CD14-positive monocyte (primary cell): ENCODE measurements around the gene MT1B. TPM values are rescaled to one million over a fixed set of nuclear protein-coding genes. Genes with fewer than 3 reads are reported as not detected.

Source experiments
- DNase-seq, 3 donors: peaks; one replicate each; pipeline ENCODE4 v3.0.0-alpha.2; 2011 to 2022
- H2AFZ ChIP-seq: 2 replicates; pipeline ENCODE4 v1.6.0; 2012; ENCODE audit warnings: mild to moderate bottlenecking, low read depth, low read length, inconsistent platforms; ENCODE audit not compliant: insufficient read depth, poor library complexity, severe bottlenecking
- H3K27ac ChIP-seq, 2 donors: 1 replicate in 1 of 2; 2 replicates in 1 of 2; pipeline ENCODE4 v1.5.1; 2012 to 2013; ENCODE audit warnings: low read length in 2 of 2, control low read depth in 1 of 2, inconsistent platforms in 1 of 2, low read depth in 1 of 2, mild to moderate bottlenecking in 1 of 2
- H3K27me3 ChIP-seq, 2 donors: one replicate each; pipeline versions ENCODE4 v1.6.0 to v1.6.1; 2011 to 2013; ENCODE audit warnings: low read length in 2 of 2; ENCODE audit not compliant: control insufficient read depth in 2 of 2, insufficient read depth in 2 of 2
- H3K36me3 ChIP-seq, 2 donors: replicated peaks in 1 of 2; 1 replicate in 1 of 2; 2 replicates in 1 of 2; pipeline versions ENCODE4 v1.5.1 to v1.6.1; 2012 to 2013; ENCODE audit warnings: low read length in 2 of 2, control low read depth in 1 of 2, inconsistent platforms in 1 of 2, mild to moderate bottlenecking in 1 of 2; ENCODE audit not compliant: insufficient read depth in 2 of 2, control insufficient read depth in 1 of 2
- H3K4me1 ChIP-seq, 2 donors: 1 replicate in 1 of 2; 2 replicates in 1 of 2; pipeline versions ENCODE4 v1.5.1 to v1.6.1; 2012 to 2013; ENCODE audit warnings: low read length in 2 of 2, control low read depth in 1 of 2, inconsistent platforms in 1 of 2, mild to moderate bottlenecking in 1 of 2, moderate library complexity in 1 of 2; ENCODE audit not compliant: insufficient read depth in 2 of 2, control insufficient read depth in 1 of 2
- H3K4me2 ChIP-seq: replicated peaks from 2 replicates; pipeline ENCODE3; 2012; ENCODE audit warnings: low read length, moderate library complexity, mild to moderate bottlenecking; ENCODE audit not compliant: poor library complexity, severe bottlenecking; ENCODE audit errors: extremely low read depth
- H3K4me3 ChIP-seq, 3 experiments: fragments of 200-600 bp in 1 of 3; sonication (generic) in 1 of 3; replicated peaks in 1 of 3; 1 replicate in 2 of 3; 2 replicates in 1 of 3; pipeline ENCODE4 v1.5.1; 2011 to 2013; ENCODE audit warnings: low read length in 3 of 3, mild to moderate bottlenecking in 3 of 3, control low read depth in 2 of 3, low read depth in 2 of 3, inconsistent platforms in 1 of 3, moderate library complexity in 1 of 3
- H3K79me2 ChIP-seq: 2 replicates; pipeline ENCODE4 v1.6.0; 2012; ENCODE audit warnings: mild to moderate bottlenecking, control low read depth, inconsistent platforms, low read length, moderate library complexity; ENCODE audit not compliant: insufficient read depth
- H3K9ac ChIP-seq: 2 replicates; pipeline ENCODE4 v1.6.0; 2017; ENCODE audit warnings: low read length, mild to moderate bottlenecking; ENCODE audit not compliant: insufficient read depth, poor library complexity, severe bottlenecking
- H3K9me3 ChIP-seq, 2 donors: replicated peaks in 1 of 2; 1 replicate in 1 of 2; 2 replicates in 1 of 2; pipeline versions ENCODE4 v1.5.1 to v1.6.1; 2012 to 2013; ENCODE audit warnings: low read length in 2 of 2, control low read depth in 1 of 2; ENCODE audit not compliant: control insufficient read depth in 1 of 2, insufficient read depth in 1 of 2
- H4K20me1 ChIP-seq: 2 replicates; pipeline ENCODE4 v1.6.0; 2012; ENCODE audit warnings: mild to moderate bottlenecking, low read length, control low read depth, moderate library complexity; ENCODE audit not compliant: insufficient read depth
- H3K27ac Mint-ChIP-seq, 7 donors: one replicate each; pipeline ENCODE4 v1.8.0; 2020; ENCODE audit warnings: mild to moderate bottlenecking in 7 of 7, mixed read lengths in 7 of 7, moderate library complexity in 6 of 7, inconsistent platforms in 2 of 7
- H3K27me3 Mint-ChIP-seq, 3 donors: one replicate each; pipeline ENCODE4 v1.8.0; 2021 to 2022; ENCODE audit warnings: low read depth in 3 of 3, mild to moderate bottlenecking in 3 of 3, mixed read lengths in 3 of 3, moderate library complexity in 3 of 3, inconsistent platforms in 1 of 3
- H3K36me3 Mint-ChIP-seq, 2 donors: one replicate each; pipeline ENCODE4 v1.8.0; 2020; ENCODE audit warnings: mixed read lengths in 2 of 2, inconsistent platforms in 1 of 2, mild to moderate bottlenecking in 1 of 2
- H3K4me1 Mint-ChIP-seq: one replicate; pipeline ENCODE4 v1.8.0; 2020; ENCODE audit warnings: mild to moderate bottlenecking, mixed read lengths
- H3K4me3 Mint-ChIP-seq, 2 donors: one replicate each; pipeline ENCODE4 v1.8.0; 2020; ENCODE audit warnings: mild to moderate bottlenecking in 2 of 2, mixed read lengths in 2 of 2, moderate library complexity in 1 of 2
- H3K9me3 Mint-ChIP-seq, 7 donors: one replicate each; pipeline ENCODE4 v1.8.0; 2020 to 2022; ENCODE audit warnings: mixed read lengths in 7 of 7, mild to moderate bottlenecking in 6 of 7, moderate library complexity in 6 of 7, inconsistent platforms in 2 of 7
- WGBS: methylation state at CpG from one replicate; pipeline ENCODE4 v1.1.5; 2013; ENCODE audit warnings: missing lambda C conversion rate; ENCODE audit not compliant: insufficient coverage; 5-methylcytosine and 5-hydroxymethylcytosine counted together
- intact Hi-C, 2 donors: fragments of 100-400 bp; cut with micrococcal nuclease; formaldehyde crosslinking; loops; one replicate each; pipeline versions ENCODE4 v1.15.0 to v1.15.1; 2023
- polyA plus RNA-seq, 3 donors: library from polyadenylated mRNA; depleted of rRNA in 1 of 3; unstranded in 2 of 3; stranded (reverse) in 1 of 3; fragments of 300-500 nt in 2 of 3; fragments of >200 nt in 1 of 3; fragmentation: Illumina TruSeq in 2 of 3; gene quantifications; 1 replicate in 2 of 3; 2 replicates in 1 of 3; pipeline ENCODE4 v1.2.3, GENCODE V29; 2012 to 2021
- TF ChIP-seq, protein P1 (sequence below): fragments of 200-600 bp; IDR thresholded peaks from one replicate; pipeline ENCODE4 v1.8.0; 2022; ENCODE audit warnings: antibody characterized with exemption, mild to moderate bottlenecking

Gene MT1B
- polyA plus RNA-seq, 3 donors = not detected

DNA sequence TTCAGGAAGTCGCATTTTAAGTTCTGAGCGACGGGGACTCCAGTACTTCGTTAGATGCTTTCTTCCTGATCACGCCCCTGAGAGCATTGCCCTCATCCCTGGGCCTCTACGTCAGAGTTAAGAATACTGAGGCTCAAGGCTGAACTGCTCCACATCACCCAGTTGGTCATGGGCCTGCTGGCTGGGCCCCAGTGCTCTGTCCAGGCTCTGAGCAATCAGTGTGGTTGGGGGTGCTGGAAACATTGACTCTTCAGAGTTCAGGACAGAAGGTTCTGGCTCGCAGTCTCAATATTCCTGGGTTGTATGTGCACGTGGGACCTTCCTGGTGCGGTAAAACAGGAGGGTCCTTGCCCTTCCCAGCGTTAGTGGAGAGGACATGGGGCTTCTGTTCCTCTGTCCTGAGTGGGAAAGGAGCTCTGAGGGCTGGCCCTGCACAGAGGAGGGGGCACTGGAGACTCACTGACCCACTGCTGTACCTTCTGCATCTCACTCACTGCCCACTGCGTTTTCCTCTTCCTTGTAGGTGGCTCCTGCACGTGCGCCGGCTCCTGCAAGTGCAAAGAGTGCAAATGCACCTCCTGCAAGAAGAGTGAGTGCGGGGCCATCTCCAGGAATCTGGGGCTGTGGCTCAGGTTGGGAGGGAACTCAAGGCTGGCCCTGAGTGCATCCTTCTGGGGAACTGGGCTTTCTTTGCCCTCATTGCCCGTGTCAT, 25.6 kb upstream of the MT1B start:
- Histone ChIP-seq H3K36me3 (no peaks in the 10 kb centered on the region), H3K4me3 (peak overlapping the region; percentile 63 to 93 (median 73)), H4K20me1 (no peaks in the 10 kb centered on the region), H3K9me3 (no peaks in the 10 kb centered on the region), H3K79me2 (no peaks in the 10 kb centered on the region), H3K9ac (peak overlapping the region; percentile 69), H2AFZ (peak overlapping the region; percentile 96), H3K27ac (peak overlapping the region in 1 of 2 donors; percentile 68), H3K4me1 (peaks cover 16 to 22% of the 10 kb centered on the region in 2 donors), H3K4me2 (peak overlapping the region; percentile 98), H3K27me3 (peaks cover 6 to 55% of the 10 kb centered on the region in 2 donors)
- Mint-ChIP-seq H3K4me1 (peaks cover 27% of the 10 kb centered on the region), H3K9me3 (peaks cover 0 to 7% (median 0%) of the 10 kb centered on the region in 7 donors), H3K36me3 (peaks cover 0 to 5% of the 10 kb centered on the region in 2 donors), H3K27me3 (peaks cover 48 to 68% (median 61%) of the 10 kb centered on the region in 3 donors), H3K4me3 (peak overlapping the region; percentile 93 to 98), H3K27ac (peak overlapping the region in 4 of 7 donors; percentile 71 to 84 (median 78))
- WGBS = 16% methylated on average over 9 of the region's 16 CpGs
- peak in 1 of 3 donors; percentile 40 for DNase-seq
- intact Hi-C loops = no loop called here
- TF ChIP-seq, protein P1, sequence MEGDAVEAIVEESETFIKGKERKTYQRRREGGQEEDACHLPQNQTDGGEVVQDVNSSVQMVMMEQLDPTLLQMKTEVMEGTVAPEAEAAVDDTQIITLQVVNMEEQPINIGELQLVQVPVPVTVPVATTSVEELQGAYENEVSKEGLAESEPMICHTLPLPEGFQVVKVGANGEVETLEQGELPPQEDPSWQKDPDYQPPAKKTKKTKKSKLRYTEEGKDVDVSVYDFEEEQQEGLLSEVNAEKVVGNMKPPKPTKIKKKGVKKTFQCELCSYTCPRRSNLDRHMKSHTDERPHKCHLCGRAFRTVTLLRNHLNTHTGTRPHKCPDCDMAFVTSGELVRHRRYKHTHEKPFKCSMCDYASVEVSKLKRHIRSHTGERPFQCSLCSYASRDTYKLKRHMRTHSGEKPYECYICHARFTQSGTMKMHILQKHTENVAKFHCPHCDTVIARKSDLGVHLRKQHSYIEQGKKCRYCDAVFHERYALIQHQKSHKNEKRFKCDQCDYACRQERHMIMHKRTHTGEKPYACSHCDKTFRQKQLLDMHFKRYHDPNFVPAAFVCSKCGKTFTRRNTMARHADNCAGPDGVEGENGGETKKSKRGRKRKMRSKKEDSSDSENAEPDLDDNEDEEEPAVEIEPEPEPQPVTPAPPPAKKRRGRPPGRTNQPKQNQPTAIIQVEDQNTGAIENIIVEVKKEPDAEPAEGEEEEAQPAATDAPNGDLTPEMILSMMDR = no peak

DNA sequence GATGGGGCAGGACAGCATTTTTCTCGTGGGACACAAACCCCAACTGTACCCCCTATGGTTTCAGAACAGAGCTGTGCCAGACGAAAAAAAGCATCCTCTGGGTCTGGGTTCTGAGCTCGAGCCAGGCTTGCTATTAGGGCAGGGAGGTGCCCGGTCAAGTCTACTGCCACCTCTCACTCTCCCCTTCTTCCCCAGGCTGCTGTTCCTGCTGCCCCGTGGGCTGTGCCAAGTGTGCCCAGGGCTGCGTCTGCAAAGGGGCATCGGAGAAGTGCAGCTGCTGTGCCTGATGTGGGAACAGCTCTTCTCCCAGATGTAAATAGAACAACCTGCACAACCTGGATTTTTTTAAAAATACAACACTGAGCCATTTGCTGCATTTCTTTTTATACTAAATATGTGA, 25.0 kb upstream of the MT1B start:
- H3K79me2 ChIP-seq = no peaks in the 10 kb centered on the region
- peaks cover 28% of the 10 kb centered on the region for H3K4me1 Mint-ChIP-seq
- peaks cover 0 to 9% (median under 1%) of the 10 kb centered on the region in 7 donors for H3K9me3 Mint-ChIP-seq
- no peak overlapping the region for H3K9ac ChIP-seq
- H3K4me1 ChIP-seq = peaks cover 16 to 22% of the 10 kb centered on the region in 2 donors
- H3K27ac Mint-ChIP-seq = no peak overlapping the region
- H3K4me3 ChIP-seq = peak overlapping the region in 1 of 3 experiments; percentile 93
- WGBS = 49% methylated on average over 4 of the region's 7 CpGs
- no peak overlapping the region for H2AFZ ChIP-seq
- H3K9me3 ChIP-seq = peaks cover 0 to 3% of the 10 kb centered on the region in 2 donors
- peak overlapping the region in 1 of 2 donors; percentile 98 for H3K4me3 Mint-ChIP-seq
- H3K27me3 Mint-ChIP-seq = peaks cover 54 to 74% (median 66%) of the 10 kb centered on the region in 3 donors
- intact Hi-C loops = no loop called here
- peaks cover 0 to 6% of the 10 kb centered on the region in 2 donors for H3K36me3 Mint-ChIP-seq
- TF ChIP-seq, protein P1 = no peak
- DNase-seq = no peak
- no peaks in the 10 kb centered on the region for H4K20me1 ChIP-seq
- H3K36me3 ChIP-seq = no peaks in the 10 kb centered on the region
- peaks cover 12 to 60% of the 10 kb centered on the region in 2 donors for H3K27me3 ChIP-seq
- no peak overlapping the region for H3K27ac ChIP-seq
- H3K4me2 ChIP-seq = peak overlapping the region; percentile 98
